CD4-positive, alpha-beta T cell treated with Interleukin-15 for 4 hours (primary cell): ENCODE results near the gene FBLN7.
"Not testable (repeated sequence)": the region's sequence is repeated elsewhere in the genome, so short reads cannot be mapped to it uniquely, and the experiment has no call there.

Experiments used
- DNase-seq: peaks from one replicate; pipeline ENCODE4 v3.0.0-alpha.2; 2020; ENCODE audit warnings: low spot score

The FBLN7 gene

DNA sequence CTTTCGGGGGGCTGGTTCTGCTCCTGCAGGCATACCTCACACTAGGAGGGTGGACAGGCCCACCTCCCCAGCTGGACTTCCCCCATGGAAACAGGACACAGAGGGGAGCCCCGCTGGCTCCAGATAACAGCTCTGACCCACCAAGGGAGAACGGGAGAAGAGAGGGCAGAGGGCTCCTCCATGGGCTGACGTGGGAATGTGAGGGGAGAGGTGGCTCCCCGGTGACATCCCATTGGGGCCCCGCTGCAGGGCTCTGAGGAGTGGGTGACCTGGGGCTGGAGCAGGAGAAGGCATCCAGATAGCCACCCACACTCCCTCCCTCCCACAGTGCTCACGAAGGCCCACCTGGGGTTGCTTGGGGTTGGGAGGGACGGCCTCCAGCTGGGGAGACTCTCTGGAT lies 45.9 kb downstream of the FBLN7 start:
- no peak for DNase-seq

DNA sequence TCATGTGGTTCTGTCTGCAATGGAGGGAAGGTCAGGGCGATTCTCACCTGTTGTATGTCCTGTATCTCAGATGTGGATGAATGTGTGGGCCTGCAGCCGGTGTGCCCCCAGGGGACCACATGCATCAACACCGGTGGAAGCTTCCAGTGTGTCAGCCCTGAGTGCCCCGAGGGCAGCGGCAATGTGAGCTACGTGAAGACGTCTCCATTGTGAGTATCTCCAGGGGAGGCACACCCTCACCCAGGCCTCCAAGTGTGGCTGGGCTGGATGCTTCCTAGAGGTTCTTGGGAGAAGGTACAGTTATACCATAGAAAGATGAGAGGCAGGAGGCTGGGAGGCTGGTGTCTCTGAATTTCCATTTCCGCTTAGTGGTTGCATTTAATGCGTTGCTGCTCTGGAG lies 46.9 kb downstream of the FBLN7 start:
- no peak for DNase-seq

DNA sequence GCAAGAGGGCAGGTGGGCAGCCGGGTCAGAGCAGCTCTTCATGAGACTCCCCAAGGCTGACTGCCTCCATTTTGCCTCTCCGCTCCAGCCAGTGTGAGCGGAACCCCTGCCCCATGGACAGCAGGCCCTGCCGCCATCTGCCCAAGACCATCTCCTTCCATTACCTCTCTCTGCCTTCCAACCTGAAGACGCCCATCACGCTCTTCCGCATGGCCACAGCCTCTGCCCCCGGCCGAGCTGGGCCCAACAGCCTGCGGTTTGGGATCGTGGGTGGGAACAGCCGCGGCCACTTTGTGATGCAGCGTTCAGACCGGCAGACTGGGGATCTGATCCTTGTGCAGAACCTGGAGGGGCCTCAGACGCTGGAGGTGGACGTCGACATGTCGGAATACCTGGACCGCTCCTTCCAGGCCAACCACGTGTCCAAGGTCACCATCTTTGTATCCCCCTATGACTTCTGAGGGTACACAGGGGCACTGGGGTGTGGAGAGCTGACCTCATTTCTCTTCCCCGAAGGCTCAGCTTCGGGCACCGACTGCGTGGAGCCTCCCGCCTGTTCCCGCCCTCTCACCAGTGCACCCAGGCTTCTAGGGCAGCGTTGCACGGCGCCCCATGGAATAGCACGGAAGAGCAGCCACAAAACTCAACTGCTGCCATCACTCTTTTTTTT lies 49.0 kb downstream of the FBLN7 start:
- no peak for DNase-seq

DNA sequence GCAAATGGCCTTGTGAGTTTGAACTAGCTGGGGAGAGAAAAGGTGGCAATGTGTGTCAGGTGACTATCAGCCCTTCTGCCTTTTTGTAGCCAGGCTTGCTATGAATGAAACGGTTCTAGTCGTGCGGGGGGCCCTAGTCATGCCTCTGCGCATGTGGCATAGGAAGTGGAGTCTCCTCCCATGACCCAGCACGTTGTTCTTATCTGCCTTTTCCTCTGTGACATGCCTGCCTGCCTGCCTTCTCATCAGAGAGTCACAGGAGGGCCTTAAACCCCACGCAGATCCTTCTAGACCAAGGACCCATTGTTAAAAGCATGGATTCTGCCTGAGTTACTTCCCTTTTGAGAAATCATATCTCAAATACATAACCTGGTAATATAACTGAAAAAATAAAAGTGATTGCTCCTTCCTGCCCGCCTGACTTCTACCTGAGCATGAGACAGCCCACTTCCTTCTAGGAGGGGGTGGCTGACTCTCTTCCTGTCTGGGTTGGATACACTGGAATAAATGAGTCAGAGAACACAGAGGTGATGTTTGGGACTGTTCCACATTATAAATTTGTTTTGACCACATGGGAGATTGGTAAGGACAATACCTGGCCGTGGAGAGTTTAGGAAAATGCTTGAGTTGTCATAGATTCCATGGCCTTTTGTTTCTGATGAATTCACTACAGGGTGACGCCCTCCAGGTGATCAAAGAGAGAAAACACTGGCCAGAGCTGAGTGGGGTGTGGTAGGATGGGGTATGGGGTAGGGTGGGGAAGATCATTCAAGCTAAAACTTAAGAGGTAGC lies 49.8 kb downstream of the FBLN7 start:
- peak; percentile 89 for DNase-seq

DNA sequence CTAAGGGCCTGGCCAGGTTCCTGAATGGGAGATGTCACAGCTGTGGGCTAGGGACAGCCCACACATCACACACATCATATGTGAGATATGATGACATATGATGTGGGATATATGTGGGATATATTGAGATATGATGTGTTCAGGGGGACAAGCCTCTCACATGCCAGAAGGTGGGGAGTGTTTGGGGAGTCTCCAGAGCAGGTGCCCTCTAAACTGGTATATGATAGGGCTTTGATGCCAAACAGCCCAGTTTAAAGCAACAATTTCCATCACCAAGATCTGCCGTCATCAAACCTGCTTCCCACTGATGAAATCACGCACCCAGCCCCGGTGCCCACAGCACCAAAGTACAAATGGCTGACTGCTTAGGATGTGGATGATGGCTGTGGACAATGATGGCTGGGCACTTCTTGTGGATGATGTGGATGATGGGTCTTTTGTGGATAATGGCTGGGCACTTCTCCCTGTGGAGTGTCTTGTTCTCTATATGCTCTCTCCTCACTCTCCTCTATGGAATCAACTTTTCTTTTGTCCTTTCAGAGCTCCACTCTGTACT lies 50.9 kb downstream of the FBLN7 start:
- DNase-seq: no peak

DNA sequence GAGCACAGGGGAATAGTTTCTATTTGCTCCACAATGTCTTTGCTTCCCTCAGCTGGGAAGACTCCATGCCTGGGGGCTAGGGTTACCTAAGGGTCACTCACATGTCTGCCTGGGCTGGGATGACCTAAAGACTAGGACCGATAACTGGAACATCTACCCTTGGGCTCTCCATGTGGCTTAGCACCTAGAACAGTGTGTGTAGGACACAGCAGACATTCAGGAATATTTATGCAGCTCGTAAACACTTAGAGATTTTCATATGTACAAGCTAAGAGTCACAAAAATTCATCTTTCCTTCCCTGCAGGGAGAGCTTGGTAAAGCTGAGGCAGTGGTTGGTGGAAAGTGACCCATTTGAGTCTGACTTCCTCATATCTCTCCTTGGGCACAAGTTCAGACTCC lies 55.8 kb downstream of the FBLN7 start:
- DNase-seq: no peak

DNA sequence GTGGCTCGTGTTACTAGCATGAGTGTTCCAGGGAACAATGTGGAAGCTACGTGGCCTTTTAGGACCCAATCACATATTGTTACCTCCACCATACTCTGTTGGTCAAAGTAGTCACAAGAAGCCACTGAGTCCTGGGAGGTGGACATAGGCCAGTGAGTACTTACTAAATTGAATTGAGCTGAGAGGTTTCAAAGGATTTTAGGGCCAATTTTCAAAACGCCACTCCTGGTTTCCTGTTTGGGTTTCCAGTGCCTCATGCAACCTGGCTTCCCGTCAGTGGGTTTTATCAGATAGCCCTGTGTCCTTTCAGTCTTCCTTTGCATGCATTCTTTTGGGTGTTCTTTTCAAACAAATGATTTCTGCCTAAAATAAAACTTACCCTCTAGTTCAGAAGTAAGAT lies 56.3 kb downstream of the FBLN7 start:
- DNase-seq: no peak

DNA sequence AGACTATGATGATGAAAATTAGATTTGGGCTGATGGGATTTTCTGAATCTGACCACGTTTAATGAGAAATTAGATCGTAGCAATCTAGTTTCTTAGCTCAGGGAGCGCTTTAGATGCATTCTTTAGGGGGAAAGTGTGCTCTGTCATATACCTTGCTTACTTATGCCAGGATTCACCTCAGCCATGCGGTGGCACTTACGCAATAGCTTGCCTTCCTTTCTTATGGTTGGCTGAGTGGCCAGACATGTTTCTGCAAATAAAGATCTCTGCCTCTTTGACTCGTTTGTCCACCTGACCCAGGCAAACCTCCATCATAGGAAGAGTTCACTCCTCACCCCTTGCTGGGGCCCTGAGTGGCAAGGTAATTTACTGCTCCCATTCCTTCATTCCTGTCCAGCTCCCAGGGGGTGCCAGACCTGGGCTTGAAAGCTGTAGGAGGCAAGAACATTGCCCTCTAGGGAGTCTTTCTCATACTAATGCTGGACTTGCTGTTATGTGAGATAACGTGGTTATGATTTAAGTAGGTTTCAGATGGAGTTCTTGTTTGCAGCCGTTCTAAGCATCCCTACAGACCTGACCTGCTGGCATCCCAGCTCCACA lies 57.1 kb downstream of the FBLN7 start:
- DNase-seq: no peak

DNA sequence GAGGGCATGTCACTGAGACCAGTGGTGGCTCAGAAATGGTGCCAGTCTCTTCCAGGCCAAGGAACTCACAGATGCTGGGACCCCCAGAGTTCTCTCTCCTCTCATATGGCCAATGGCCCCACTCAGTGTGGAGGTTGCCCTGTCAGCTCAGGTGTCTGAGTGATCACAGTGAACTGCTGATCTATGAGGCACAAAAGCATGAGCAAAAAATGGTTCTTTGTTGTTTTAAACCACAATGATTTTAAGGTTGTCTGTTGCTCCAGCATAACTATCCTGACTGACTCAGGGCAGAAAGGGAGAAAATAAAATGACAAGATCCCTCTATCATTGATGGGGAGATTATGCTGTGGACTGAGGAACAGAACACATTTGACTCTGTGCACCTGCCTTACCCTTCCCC lies 57.8 kb downstream of the FBLN7 start:
- DNase-seq: no peak

DNA sequence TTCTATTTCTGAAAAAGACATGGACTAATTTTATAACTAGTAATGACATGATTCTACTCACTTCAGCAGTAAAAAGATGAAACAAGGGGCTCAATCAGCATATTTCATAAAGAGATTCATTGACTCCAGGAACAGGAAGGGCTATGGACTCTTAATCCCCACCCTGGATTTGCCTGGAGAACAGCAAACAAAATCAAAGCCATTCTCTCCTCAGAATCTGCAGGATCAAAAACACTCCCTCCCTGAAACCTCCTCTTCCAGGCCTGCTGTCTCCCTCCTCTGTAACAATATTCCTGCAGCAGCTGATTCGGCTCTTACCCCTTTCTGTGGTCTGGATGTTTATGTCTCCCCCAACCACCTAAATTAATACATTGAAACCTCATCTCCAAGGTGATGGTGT lies 59.7 kb downstream of the FBLN7 start:
- DNase-seq: no peak

DNA sequence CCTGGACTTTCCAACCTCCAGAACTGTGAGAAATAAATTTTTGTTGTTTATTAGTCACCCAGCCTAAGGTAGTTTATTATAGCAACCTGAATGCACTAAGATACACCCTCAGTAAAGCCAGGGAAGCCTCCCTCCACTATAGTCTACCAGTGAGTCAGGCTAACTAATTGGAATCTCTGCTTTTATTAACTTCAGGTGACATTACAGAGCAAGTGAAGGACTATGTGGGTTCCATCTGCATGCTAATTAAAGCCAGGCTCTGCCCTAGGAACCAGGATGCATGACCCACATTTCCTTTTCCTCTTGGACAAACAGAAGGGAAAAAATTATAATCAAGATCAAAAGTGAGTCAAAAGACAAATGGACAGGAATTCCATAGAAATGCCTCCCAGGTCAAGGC lies 60.6 kb downstream of the FBLN7 start:
- DNase-seq: no peak

DNA sequence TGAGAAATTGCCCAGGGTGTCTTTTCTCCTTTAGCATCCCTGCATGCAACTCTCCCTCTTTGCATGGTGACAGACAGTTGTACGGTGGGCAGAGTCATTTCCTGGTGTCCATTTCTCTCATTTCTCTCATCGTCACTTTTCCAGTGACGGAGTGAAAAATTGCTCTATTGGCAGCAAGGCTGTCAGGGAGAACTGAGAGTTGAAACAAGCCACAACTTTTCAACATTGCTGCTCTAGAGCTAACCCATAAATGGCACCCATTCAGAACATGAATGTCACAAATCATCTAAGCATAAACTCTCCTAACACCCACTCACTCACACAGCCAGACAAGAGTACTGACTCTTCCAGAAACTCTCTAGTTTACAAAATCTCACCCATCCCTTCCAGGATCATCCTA lies 61.0 kb downstream of the FBLN7 start:
- DNase-seq: no peak

DNA sequence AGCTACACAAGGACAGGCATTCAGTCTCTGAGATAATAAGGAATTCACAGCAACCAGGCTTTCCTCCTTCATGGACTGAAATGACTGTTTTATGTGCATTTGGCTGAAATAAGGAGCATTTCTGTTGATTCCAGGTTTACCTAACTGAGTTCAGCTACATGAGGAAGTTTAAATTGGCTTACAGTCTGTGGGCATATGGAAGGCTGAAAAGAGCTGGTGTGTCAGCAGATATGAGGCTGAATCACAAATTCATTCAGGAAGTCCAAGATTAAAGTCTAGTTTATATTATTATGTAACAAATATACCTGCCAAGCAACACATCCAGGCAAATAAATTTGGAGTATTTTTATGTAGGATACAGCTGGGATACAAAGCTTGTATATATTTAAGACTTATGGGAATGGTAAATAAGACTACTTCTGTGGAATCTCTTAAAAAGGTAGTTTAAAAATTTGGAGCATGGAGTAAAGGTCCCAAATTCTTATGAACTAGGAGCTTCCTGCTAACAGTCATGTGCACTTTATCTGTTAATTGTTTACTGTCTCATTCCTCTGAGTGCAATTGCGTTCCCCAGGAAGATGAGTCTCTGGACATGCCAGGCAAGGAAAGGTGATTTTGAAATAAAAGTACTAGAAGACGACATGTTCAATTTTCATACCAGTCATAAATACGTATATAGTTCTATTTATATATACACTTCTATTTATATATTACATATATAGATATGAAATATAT lies 63.7 kb downstream of the FBLN7 start:
- no peak for DNase-seq

DNA sequence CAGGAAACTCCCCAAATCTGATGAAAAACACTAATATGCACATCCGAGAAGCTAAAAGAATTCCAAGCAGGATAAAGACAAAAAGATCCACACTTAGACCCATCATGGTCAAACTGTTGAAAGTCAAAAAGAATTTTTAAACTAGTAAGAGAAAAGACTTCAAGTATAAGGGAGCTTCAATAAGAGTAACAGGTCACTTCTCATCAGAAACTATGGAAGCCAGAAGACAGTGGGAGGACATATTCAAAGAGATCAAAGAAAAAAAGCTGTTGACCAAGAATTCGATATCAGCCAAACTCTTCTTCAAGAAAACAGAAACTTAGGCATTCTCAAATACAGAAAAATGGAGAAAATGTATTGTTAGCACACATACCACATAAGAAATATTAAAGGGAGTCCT lies 66.2 kb downstream of the FBLN7 start:
- DNase-seq: no peak

DNA sequence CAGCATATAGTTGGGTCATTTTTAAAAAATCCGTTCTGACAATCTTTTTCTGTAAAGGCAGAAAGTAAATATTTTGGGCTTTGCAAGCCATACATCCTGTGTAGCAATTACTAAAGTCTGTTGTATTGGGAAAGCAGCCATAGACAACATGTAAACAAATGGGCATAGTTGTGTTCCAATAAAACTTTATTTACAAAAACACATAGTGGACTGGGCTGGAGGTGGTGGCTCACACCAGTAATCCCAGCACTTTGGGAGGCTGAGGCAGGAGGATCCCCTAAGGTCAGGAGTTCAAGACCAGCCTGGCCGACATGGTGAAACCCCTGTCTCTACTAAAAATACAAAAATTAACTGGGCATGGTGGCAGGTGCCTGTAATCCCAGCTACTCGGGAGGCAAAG lies 69.7 kb downstream of the FBLN7 start:
- DNase-seq: not testable (repeated sequence)

DNA sequence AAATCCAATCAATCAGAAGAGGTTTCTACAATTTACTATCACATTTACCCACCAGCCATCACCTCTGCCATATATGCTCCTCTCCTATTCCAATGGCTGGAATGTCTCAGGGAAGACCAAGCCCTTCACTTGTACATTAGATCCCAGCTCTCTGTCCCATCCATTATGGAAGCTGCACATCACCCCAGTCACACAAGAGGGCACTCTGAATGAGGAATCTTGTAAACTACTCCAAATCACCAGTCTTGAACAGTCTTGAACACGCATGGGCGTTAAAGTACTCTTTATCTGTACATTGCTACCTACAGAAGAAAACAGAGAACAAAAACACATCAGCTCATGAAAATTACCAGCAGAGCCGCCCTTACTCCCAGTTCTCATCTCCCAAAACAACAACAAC lies 78.0 kb downstream of the FBLN7 start:
- DNase-seq: no peak

DNA sequence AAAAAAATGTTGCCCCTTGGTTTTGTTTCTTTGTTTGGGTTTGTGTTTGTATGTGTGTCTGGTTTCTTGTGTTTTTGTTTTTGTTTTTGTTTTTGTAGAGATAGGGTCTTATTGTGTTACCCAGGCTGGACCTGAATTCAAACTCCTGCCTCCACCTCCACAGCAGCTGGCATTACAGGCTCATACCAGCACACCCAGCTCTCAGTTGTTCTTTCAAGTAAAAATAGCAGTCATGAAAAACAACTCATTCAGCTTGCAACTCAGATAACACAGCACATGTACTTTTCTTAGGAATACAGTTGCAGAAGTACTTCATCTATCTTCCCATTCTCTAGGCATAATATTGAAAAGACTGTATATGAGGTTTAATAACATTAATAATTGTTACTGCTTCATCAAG lies 79.7 kb downstream of the FBLN7 start:
- DNase-seq: no peak

DNA sequence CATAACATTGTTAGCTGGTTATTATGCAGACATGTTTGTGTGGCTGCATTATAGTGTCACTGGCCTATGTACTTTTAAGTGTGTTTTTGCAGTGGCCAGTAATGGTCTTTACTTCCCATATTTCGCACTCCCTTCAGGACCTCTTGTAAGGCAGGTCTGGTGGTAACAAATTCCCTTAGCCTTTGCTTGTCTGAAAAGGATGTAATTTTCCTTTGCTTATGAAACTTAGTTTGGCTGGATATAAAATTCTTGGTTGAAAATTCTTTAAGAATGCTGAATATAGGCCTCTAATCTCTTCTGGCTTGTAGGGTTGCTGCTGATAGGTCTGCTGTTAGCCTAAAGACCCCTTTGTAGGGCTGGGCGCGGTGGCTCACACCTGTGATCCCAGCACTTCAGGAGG lies 82.0 kb downstream of the FBLN7 start:
- DNase-seq: no peak

DNA sequence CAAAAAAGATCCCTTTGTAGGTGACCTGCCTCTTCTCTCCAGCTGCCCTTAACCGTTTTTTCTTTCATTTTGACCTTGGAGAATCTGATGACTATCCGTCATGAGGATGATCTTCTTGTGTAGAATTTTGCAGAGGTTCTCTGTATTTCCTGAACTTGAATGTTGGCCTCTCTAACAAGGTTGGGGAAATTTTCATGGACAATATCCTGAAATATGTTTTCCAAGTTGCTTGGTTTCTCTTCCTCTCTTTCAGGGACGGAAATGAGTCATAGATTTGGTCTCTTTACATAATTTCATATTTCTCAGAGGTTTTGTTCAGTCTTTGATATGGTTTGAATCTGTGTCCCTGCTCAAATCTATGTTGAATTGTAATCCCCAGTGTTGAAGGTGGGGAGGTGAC lies 82.6 kb downstream of the FBLN7 start:
- no peak for DNase-seq

DNA sequence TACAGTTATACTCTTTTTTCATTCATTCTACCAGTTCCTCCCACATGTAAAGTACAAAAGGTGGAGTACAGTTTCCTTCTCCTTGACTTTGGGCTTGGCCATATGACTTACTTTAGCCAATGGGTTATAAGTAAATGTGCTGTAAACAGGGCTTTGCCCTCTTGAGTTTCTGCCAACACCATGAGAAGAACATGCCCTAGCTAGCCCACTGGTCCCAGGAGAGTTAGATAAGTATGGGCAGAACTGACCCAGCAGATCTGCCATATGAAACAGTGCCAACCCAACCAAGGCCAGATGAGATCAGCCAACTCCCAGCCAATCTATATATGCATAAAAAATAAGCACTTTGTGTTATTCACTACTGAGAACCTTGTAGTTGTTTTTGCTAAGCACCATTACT lies 91.2 kb downstream of the FBLN7 start:
- no peak for DNase-seq

DNA sequence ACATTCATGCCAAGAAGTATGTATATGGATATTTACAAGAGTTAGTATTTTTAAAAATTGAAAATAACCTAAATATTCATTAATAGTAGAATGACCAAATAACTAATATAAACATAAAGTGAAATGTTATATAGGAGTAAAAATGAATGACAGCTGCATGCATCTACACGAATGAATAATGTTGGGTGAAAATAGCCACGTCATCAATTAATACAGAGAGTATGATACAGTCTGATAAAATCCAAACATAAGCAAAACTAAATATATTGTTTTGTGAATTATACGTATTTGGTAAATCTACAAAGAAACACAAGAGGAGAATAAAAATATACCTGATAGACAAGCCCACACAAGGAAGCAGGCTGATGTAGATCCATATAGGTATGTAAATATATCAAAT lies 92.2 kb downstream of the FBLN7 start:
- DNase-seq: no peak
